GM13977 (cell line): ENCODE measurements around the gene ULBP2.
"Not testable (repeated sequence)": the region's sequence is repeated elsewhere in the genome, so short reads cannot be mapped to it uniquely, and the experiment has no call there.

ENCODE experiments used
- DNase-seq: peaks from one replicate; pipeline ENCODE4 v3.0.0; 2012; ENCODE audit warnings: low spot score
- CTCF ChIP-seq: IDR thresholded peaks from 2 replicates; pipeline ENCODE4 v1.5.1; 2012; ENCODE audit warnings: mild to moderate bottlenecking, control low read depth; ENCODE audit not compliant: insufficient read depth; ENCODE audit errors: extremely low read depth, missing control alignments
- in situ Hi-C: fragments of 300-500 bp; cut with MboI; formaldehyde crosslinking; loops from one replicate; pipeline ENCODE4 v1.12.0; 2022; ENCODE audit warnings: low sequenced_read_pairs, low pct_unique_long_range_greater_than_20kb, mixed read lengths, inconsistent platforms; ENCODE audit not compliant: unreplicated experiment

Gene ULBP2

GRCh38 chr6:149907317-149907716, 34.5 kb upstream of the ULBP2 start:
- DNase-seq = no peak
- in situ Hi-C loops = no loop called here
- no peak for TF ChIP-seq CTCF

- DNase-seq, in situ Hi-C loops: not testable (repeated sequence)
These were observed 33.3 kb upstream of the ULBP2 start for GRCh38 chr6:149908480-149908879.

GRCh38 chr6:149909701-149910470, 31.9 kb upstream of the ULBP2 start:
- in situ Hi-C loops = no loop called here
- DNase-seq = no peak
- no peak for TF ChIP-seq CTCF

- in situ Hi-C loops = no loop called here
- DNase-seq = no peak
- TF ChIP-seq CTCF = no peak
These were observed 31.1 kb upstream of the ULBP2 start for GRCh38 chr6:149910721-149911151.

- DNase-seq, in situ Hi-C loops: not testable (repeated sequence)
These were observed 29.1 kb upstream of the ULBP2 start for GRCh38 chr6:149912680-149913079.

- no peak for DNase-seq
- in situ Hi-C loops = no loop called here
These were observed 28.7 kb upstream of the ULBP2 start for GRCh38 chr6:149913085-149913484.

GRCh38 chr6:149913540-149914240, 28.1 kb upstream of the ULBP2 start:
- TF ChIP-seq CTCF = no peak
- in situ Hi-C loops = no loop called here
- no peak for DNase-seq

More at GRCh38 chr6:149913085-149913484, 28.7 kb upstream of the ULBP2 start:
- no peak for TF ChIP-seq CTCF
